HAP-1 (cell line): ENCODE measurements around the gene SLC48A1.

Source experiments
- DNase-seq, 2 experiments: peaks; one replicate each; pipeline ENCODE4 v3.0.0-alpha.2; 2016 to 2020; ENCODE audit warnings: low spot score in 2 of 2
- H3K27me3 ChIP-seq: fragments of 250-450 bp; sonication (Bioruptor Pico); 2 replicates; pipeline ENCODE4 v1.5.1; 2020; ENCODE audit warnings: low read depth, mild to moderate bottlenecking, moderate library complexity
- H3K36me3 ChIP-seq: fragments of 250-450 bp; sonication (Bioruptor Pico); replicated peaks from 2 replicates; pipeline ENCODE4 v1.5.1; 2020; ENCODE audit warnings: mild to moderate bottlenecking
- H3K4me1 ChIP-seq: fragments of 250-450 bp; sonication (Bioruptor Pico); 2 replicates; pipeline ENCODE4 v1.5.1; 2020; ENCODE audit warnings: mild to moderate bottlenecking
- H3K4me3 ChIP-seq: fragments of 250-450 bp; sonication (Bioruptor Pico); 2 replicates; pipeline ENCODE4 v1.5.1; 2020; ENCODE audit warnings: mild to moderate bottlenecking, moderate library complexity
- H3K9me3 ChIP-seq: fragments of 250-450 bp; sonication (Bioruptor Pico); 2 replicates; pipeline ENCODE4 v1.5.1; 2020; ENCODE audit warnings: mild to moderate bottlenecking, moderate library complexity
- in situ Hi-C: fragments of 300-500 bp; cut with MboI; formaldehyde crosslinking; loops from 3 replicates; pipeline ENCODE4 v1.14.3; 2020; ENCODE audit warnings: low sequenced_read_pairs, inconsistent platforms, mixed read lengths

The SLC48A1 gene

DNA sequence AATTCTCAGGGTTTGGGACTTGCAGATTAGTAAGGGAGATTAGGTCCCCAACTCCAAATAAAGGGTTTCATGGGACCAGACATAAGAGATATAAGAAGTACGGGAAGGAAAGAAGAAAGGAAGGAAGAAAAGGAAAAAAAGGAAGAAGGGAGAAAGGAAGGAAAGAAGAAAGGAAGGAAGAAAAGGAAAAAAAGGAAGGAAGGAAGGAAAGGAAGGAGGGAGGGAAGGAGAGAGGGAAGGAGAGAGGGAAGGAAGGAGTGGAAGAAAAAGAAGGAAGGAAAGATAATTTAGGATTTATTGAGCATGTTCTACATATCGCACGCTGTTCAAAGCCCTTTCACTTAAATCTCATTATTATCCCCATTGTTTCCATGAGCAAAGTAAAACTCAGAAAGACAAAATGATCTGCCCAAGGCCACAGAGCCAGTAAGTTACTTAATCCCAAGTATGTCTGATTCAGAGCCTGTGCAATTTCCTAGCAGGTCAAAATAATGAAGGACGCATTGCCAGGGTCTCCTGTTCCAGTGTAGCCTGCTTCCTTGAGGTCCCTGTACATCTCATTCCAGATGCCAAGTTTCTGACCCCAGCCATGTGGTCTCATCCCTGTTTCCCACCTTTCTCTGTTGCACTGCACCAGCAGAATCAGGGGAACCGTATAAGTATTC, 50.5 kb downstream of the SLC48A1 start:
- Histone ChIP-seq H3K4me1 (peaks cover 10% of the 10 kb centered on the region), H3K27me3 (no peaks in the 10 kb centered on the region), H3K9me3 (no peaks in the 10 kb centered on the region), H3K4me3 (no peak overlapping the region), H3K36me3 (no peaks in the 10 kb centered on the region)
- in situ Hi-C loops, result no loop called here
- DNase-seq, result no peak

DNA sequence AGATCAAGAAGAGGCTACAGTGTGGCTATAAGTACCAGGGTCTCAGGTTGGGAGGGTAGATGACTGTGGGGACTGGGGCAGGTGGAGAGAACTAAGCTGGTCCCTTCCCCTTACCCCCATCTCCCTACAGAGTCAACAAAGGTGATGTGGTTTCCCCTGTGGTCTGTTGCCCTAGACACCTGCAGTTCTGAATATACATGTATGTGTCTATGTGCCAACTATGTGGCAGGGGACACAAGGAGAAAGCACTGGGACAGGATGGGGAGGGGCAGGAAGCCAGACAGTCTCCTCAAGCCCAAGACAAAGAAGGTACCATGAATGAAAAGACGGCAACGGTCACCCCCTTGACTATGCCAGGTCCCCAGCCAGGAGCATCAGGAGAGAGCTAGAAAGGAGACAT, 51.2 kb downstream of the SLC48A1 start:
- Histone ChIP-seq H3K4me3 (no peak overlapping the region), H3K27me3 (no peaks in the 10 kb centered on the region), H3K4me1 (peaks cover 13% of the 10 kb centered on the region), H3K36me3 (no peaks in the 10 kb centered on the region), H3K9me3 (no peaks in the 10 kb centered on the region)
- in situ Hi-C loops, result no loop called here
- DNase-seq, result no peak

GRCh38 chr12:47824635-47825034, 51.6 kb downstream of the SLC48A1 start:
- Histone ChIP-seq H3K27me3 (no peaks in the 10 kb centered on the region), H3K36me3 (no peaks in the 10 kb centered on the region), H3K9me3 (no peaks in the 10 kb centered on the region), H3K4me3 (no peak overlapping the region), H3K4me1 (peaks cover 14% of the 10 kb centered on the region)
- in situ Hi-C loops, result no loop called here
- DNase-seq, result no peak

DNA sequence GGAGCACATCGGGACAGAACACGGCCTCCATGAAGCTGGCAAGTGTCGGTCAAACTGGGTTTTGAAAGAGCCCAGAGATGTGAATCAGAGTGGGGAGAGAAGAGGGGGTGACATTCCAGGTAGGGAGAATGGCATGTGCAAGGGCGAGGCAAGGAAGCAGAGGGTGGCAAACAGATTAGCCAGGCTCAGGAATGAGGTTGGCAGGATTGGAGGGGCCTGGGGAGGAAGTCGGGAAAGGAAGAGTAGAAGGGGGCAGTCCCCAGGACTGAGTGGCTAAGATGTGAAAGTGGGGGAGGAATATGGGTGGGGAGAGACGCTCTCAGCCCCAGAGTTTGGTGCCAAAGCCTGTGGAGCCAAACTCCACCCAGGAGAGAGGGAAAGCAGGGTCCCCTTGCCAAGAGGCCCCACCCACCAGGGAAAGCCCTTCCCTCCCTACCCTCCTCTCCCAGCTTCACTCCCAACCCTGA, 52.2 kb downstream of the SLC48A1 start:
- DNase-seq, result no peak

GRCh38 chr12:47828008-47828975, 55.3 kb downstream of the SLC48A1 start:
- no peak for DNase-seq
- Histone ChIP-seq H3K4me1 (peaks cover 4% of the 10 kb centered on the region), H3K36me3 (no peaks in the 10 kb centered on the region), H3K27me3 (no peaks in the 10 kb centered on the region), H3K4me3 (no peak overlapping the region), H3K9me3 (no peaks in the 10 kb centered on the region)
- in situ Hi-C loops, result no loop called here

More for the DNA sequence above, 52.2 kb downstream of the SLC48A1 start:
- in situ Hi-C loops, result no loop called here
- H3K9me3 ChIP-seq, result no peaks in the 10 kb centered on the region
- H3K4me3 ChIP-seq, result no peak overlapping the region
- peaks cover 13% of the 10 kb centered on the region for H3K4me1 ChIP-seq
- H3K36me3 ChIP-seq, result no peaks in the 10 kb centered on the region
- no peaks in the 10 kb centered on the region for H3K27me3 ChIP-seq

- peaks cover 4% of the 10 kb centered on the region for H3K4me1 ChIP-seq
- DNase-seq, result peak in 1 of 2 experiments; percentile 74
- H3K27me3 ChIP-seq, result no peaks in the 10 kb centered on the region
- H3K9me3 ChIP-seq, result no peaks in the 10 kb centered on the region
- in situ Hi-C loops, result no loop called here
- no peaks in the 10 kb centered on the region for H3K36me3 ChIP-seq
- H3K4me3 ChIP-seq, result no peak overlapping the region
These were observed 56.0 kb downstream of the SLC48A1 start for GRCh38 chr12:47828976-47829482.

GRCh38 chr12:47829584-47829983, 56.5 kb downstream of the SLC48A1 start:
- Histone ChIP-seq H3K4me1 (peaks cover 4% of the 10 kb centered on the region), H3K9me3 (no peaks in the 10 kb centered on the region), H3K4me3 (no peak overlapping the region), H3K36me3 (no peaks in the 10 kb centered on the region), H3K27me3 (no peaks in the 10 kb centered on the region)
- DNase-seq, result no peak
- in situ Hi-C loops, result no loop called here
